Measurements from ENCODE around the gene EFL1. TPM values are rescaled to one million over a fixed set of nuclear protein-coding genes. Genes with fewer than 3 reads are reported as not detected.
A peak's percentile ranks its signal among the peaks of the same experiment; 100 is the strongest.

The EFL1 gene
- total RNA-seq, 2 donors from 2014 or later = 11.2 to 33.0 TPM

- no peak for DNase-seq
- Histone ChIP-seq H3K4me3 (no peak overlapping the region), H3K36me3 (replicated peaks in 1 of 2; ENCODE audit: insufficient read depth in 1 of 2, low read depth in 2 of 2) (no peaks in the 10 kb centered on the region), H3K4me1 (no peaks in the 10 kb centered on the region), H3K27ac (no peak overlapping the region), H3K9me3 (no peaks in the 10 kb centered on the region), H3K27me3 (no peaks in the 10 kb centered on the region)
- TF ChIP-seq CTCF (IDR thresholded peaks at IDR 0.05) = no peak
- TF ChIP-seq POLR2A (IDR thresholded peaks at IDR 0.05) = no peak
- intact Hi-C loops (cut with DNase I) = no loop called here
- WGBS, 2 donors = 75 to 80% methylated on average over 1 of the region's 1 CpG
- no peak for ATAC-seq
These were observed 149.3 kb downstream of the EFL1 start for GRCh38 chr15:82113106-82113715.

- ATAC-seq = no peak
- Histone ChIP-seq H3K27ac (no peak overlapping the region), H3K4me3 (no peak overlapping the region), H3K36me3 (replicated peaks in 1 of 2; ENCODE audit: insufficient read depth in 1 of 2, low read depth in 2 of 2) (no peaks in the 10 kb centered on the region), H3K9me3 (no peaks in the 10 kb centered on the region), H3K4me1 (no peaks in the 10 kb centered on the region), H3K27me3 (no peaks in the 10 kb centered on the region)
- intact Hi-C loops (cut with DNase I) = no loop called here
- TF ChIP-seq POLR2A (IDR thresholded peaks at IDR 0.05) (no peak), CTCF (IDR thresholded peaks at IDR 0.05) (no peak)
- 88 to 93% methylated on average over 9 of the region's 9 CpGs for WGBS, 2 donors
- DNase-seq = no peak
These were observed 150.6 kb downstream of the EFL1 start for GRCh38 chr15:82111918-82112317.

DNA sequence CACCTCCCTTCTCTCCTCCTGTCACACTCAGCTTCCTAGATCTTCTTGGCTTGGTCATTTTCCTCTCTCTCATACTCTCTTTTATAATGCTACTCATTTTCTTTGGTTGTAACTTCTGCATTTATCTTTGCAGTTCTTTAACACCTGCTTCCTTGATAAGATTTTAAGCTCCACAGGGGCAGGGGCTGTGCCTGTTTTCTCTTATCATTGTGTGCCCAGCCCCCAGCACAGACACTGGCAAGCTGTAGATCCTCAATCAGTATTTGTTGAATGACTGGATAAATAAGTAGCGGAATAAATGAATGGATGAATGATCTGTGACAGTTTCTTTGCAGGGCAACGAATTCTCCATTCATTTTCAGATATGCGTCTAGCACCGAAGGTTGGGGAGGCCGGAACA lies 152.4 kb downstream of the EFL1 start:
- Histone ChIP-seq H3K27me3 (no peaks in the 10 kb centered on the region), H3K4me1 (peaks cover 8% of the 10 kb centered on the region), H3K36me3 (replicated peaks in 1 of 2; ENCODE audit: insufficient read depth in 1 of 2, low read depth in 2 of 2) (no peaks in the 10 kb centered on the region), H3K9me3 (no peaks in the 10 kb centered on the region), H3K27ac (no peak overlapping the region), H3K4me3 (no peak overlapping the region)
- no peak for TF ChIP-seq POLR2A (IDR thresholded peaks at IDR 0.05)
- no peak for TF ChIP-seq CTCF (IDR thresholded peaks at IDR 0.05)
- 79 to 86% methylated on average over 5 of the region's 5 CpGs for WGBS, 2 donors
- ATAC-seq = no peak
- no peak for DNase-seq
- intact Hi-C loops (cut with DNase I) = no loop called here

- peak; percentile 77 for ATAC-seq
- DNase-seq = peak; percentile 61 to 80 (median 75)
- no peaks in the 10 kb centered on the region for H3K27me3 ChIP-seq
- TF ChIP-seq CTCF (IDR thresholded peaks at IDR 0.05) (peak; percentile 80 to 91 (median 88)), POLR2A (IDR thresholded peaks at IDR 0.05) (no peak)
- no peak overlapping the region for H3K27ac ChIP-seq
- no peak overlapping the region for H3K4me3 ChIP-seq
- H3K36me3 ChIP-seq (replicated peaks in 1 of 2; ENCODE audit: insufficient read depth in 1 of 2, low read depth in 2 of 2) = no peaks in the 10 kb centered on the region
- intact Hi-C loops (cut with DNase I) = no loop called here
- H3K9me3 ChIP-seq = no peaks in the 10 kb centered on the region
- WGBS, 2 donors = 36 to 44% methylated on average over 7 to 9 of the region's 9 CpGs
- H3K4me1 ChIP-seq = peaks cover 9% of the 10 kb centered on the region
These were observed 153.9 kb downstream of the EFL1 start for GRCh38 chr15:82108489-82109078.

GRCh38 chr15:82106679-82107078 lies 155.9 kb downstream of the EFL1 start:
- no peaks in the 10 kb centered on the region for H3K36me3 ChIP-seq (replicated peaks in 1 of 2; ENCODE audit: insufficient read depth in 1 of 2, low read depth in 2 of 2)
- H3K9me3 ChIP-seq = no peaks in the 10 kb centered on the region
- H3K27me3 ChIP-seq = no peaks in the 10 kb centered on the region
- H3K4me1 ChIP-seq = peaks cover 9% of the 10 kb centered on the region
- 69 to 92% methylated on average over 5 of the region's 5 CpGs for WGBS, 2 donors
- TF ChIP-seq CTCF (IDR thresholded peaks at IDR 0.05) = no peak
- no peak for TF ChIP-seq POLR2A (IDR thresholded peaks at IDR 0.05)
- no peak for ATAC-seq
- no peak for DNase-seq
- intact Hi-C loops (cut with DNase I) = no loop called here
- no peak overlapping the region for H3K4me3 ChIP-seq
- H3K27ac ChIP-seq = no peak overlapping the region

Data from body of pancreas (tissue), 4 donors.